T-cell (primary cell): ENCODE measurements around the gene NELFCD. TPM values are rescaled to one million over a fixed set of nuclear protein-coding genes. Genes with fewer than 3 reads are reported as not detected.
A peak's percentile ranks its signal among the peaks of the same experiment; 100 is the strongest.

ENCODE experiments used
- ATAC-seq, 4 experiments: fragments of 200-7000 bp in 3 of 4; fragments of 150-1000 bp in 1 of 4; cut with Tn5 transposase; replicated peaks in 1 of 4; 1 replicate in 3 of 4; 2 replicates in 1 of 4; pipeline ENCODE4 v1.10.0; 2021; ENCODE audit warnings: moderate library complexity in 3 of 4, mild to moderate bottlenecking in 2 of 4, moderate number of reproducible peaks in 1 of 4
- CTCF ChIA-PET, 2 donors: fragments of 300-600 bp; sonication (Branson Sonifier 250); formaldehyde crosslinking; loops; one replicate each; lab custom pipeline; 2022; ENCODE audit warnings: antibody characterized with exemption in 2 of 2; lab: Charles Lee
- POLR2A ChIA-PET, 2 donors: fragments of 300-600 bp; sonication (Branson Sonifier 250); formaldehyde crosslinking; loops; one replicate each; lab custom pipeline; 2022; ENCODE audit warnings: antibody characterized with exemption in 2 of 2; lab: Charles Lee
- DNase-seq, 35 experiments: peaks; one replicate each; pipeline versions ENCODE4 v3.0.0 to v3.0.0-alpha.2; 2013 to 2023
- H3K27ac ChIP-seq: one replicate; pipeline ENCODE4 v1.5.1; 2013; ENCODE audit warnings: low read length
- H3K27me3 ChIP-seq, 2 experiments: replicated peaks in 1 of 2; 1 replicate in 1 of 2; 2 replicates in 1 of 2; pipeline versions ENCODE4 v1.6.1 to v1.7.0; 2013; ENCODE audit warnings: low read length in 1 of 2, mixed read lengths in 1 of 2; ENCODE audit not compliant: control insufficient read depth in 2 of 2, insufficient read depth in 2 of 2; ENCODE audit errors: extremely low read depth in 1 of 2
- H3K36me3 ChIP-seq, 2 donors: 1 replicate in 1 of 2; 2 replicates in 1 of 2; pipeline versions ENCODE4 v1.6.1 to v1.7.0; 2013; ENCODE audit warnings: low read length in 1 of 2; ENCODE audit not compliant: control insufficient read depth in 2 of 2, insufficient read depth in 1 of 2; ENCODE audit errors: extremely low read depth in 1 of 2
- H3K4me1 ChIP-seq, 2 experiments: 1 replicate in 1 of 2; 2 replicates in 1 of 2; pipeline versions ENCODE4 v1.6.1 to v1.7.0; 2013; ENCODE audit warnings: low read length in 2 of 2, mixed read lengths in 1 of 2; ENCODE audit not compliant: insufficient read depth in 2 of 2, control insufficient read depth in 1 of 2; ENCODE audit errors: extremely low read depth in 1 of 2
- H3K4me3 ChIP-seq, 2 donors: 1 replicate in 1 of 2; 2 replicates in 1 of 2; pipeline versions ENCODE4 v1.5.1 to v1.7.0; 2013; ENCODE audit warnings: mild to moderate bottlenecking in 2 of 2, low read length in 1 of 2, moderate library complexity in 1 of 2; ENCODE audit not compliant: control insufficient read depth in 1 of 2; ENCODE audit errors: extremely low read depth in 1 of 2
- H3K9me3 ChIP-seq: 2 replicates; pipeline ENCODE4 v1.7.0; 2013
- H3K27ac Mint-ChIP-seq, 2 donors: one replicate each; pipeline ENCODE4 v1.8.0; 2020 to 2021; ENCODE audit warnings: mild to moderate bottlenecking in 2 of 2, mixed read lengths in 2 of 2
- H3K27me3 Mint-ChIP-seq, 2 donors: one replicate each; pipeline ENCODE4 v1.8.0; 2021 to 2022; ENCODE audit warnings: mixed read lengths in 2 of 2
- H3K36me3 Mint-ChIP-seq: one replicate; pipeline ENCODE4 v1.8.0; 2021; ENCODE audit warnings: mixed read lengths
- H3K4me1 Mint-ChIP-seq, 3 donors: one replicate each; pipeline ENCODE4 v1.8.0; 2020 to 2022; ENCODE audit warnings: mixed read lengths in 3 of 3, mild to moderate bottlenecking in 1 of 3
- H3K4me3 Mint-ChIP-seq, 3 donors: one replicate each; pipeline ENCODE4 v1.8.0; 2020 to 2022; ENCODE audit warnings: mild to moderate bottlenecking in 3 of 3, mixed read lengths in 3 of 3, moderate library complexity in 3 of 3
- H3K9me3 Mint-ChIP-seq, 3 donors: one replicate each; pipeline ENCODE4 v1.8.0; 2020 to 2022; ENCODE audit warnings: mixed read lengths in 3 of 3
- WGBS: methylation state at CpG from one replicate; pipeline ENCODE4 v1.1.5; 2013; ENCODE audit warnings: missing lambda C conversion rate; ENCODE audit not compliant: insufficient coverage; 5-methylcytosine and 5-hydroxymethylcytosine counted together
- total RNA-seq, 35 experiments: library from RNA in 6 of 35; stranded (reverse) in 6 of 35; fragments of 120-200 nt in 1 of 35; gene quantifications; one replicate each; pipeline versions ENCODE4 v1.2.1 to v1.2.4 and lab custom pipeline; 2013 to 2026

The NELFCD gene
- total RNA-seq, 5 donors from 2014 or later (not counting 1 experiment from before 2014, with no cell fraction given): 72.6 to 95.4 (median 90.4) TPM

DNA sequence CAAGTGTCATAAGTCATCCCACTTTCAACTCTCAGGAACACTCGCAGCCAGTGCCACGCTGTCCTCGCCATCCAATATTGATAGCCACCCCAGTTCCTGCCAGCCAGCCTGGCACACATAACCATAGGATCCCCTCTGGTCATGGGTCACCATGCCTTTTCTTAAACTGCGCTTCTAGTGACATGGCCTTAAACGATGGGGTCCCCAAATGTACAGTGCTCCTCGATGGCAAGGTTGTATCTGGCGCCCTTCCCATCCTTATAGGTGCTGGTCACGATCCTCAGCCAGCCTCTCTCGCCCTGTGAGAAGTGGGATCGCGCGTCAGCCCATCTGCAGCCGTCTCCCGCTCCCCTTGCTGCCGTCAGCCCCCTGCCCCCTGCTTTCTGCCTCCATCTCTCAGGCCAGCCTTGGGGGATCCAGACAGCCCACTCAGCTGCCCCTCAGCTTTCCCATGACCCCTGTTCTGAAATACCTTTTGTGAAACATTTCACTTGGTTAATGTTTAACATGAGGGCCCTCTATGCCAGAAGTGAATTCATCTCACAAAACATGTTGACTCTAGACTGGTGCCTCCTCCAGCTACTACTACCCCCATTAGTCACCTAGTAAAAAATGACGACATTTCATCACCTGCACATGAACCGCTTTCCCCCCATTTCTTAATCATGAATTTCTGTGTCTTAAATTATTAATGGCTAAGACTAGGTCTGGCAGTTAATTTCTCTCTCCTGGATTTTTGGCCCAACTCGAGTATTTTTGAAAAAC, 14.6 kb downstream of the NELFCD start:
- H3K4me1 Mint-ChIP-seq: peaks cover 0 to 3% (median 3%) of the 10 kb centered on the region in 3 donors
- Histone ChIP-seq H3K27ac (no peak overlapping the region), H3K27me3 (no peaks in the 10 kb centered on the region), H3K4me3 (no peak overlapping the region), H3K9me3 (no peaks in the 10 kb centered on the region), H3K36me3 (peaks cover 18 to 72% of the 10 kb centered on the region in 2 donors), H3K4me1 (no peaks in the 10 kb centered on the region)
- ATAC-seq (peak in 1 of 4 experiments; percentile 23), DNase-seq (no peak)
- no peaks in the 10 kb centered on the region for H3K27me3 Mint-ChIP-seq
- no peaks in the 10 kb centered on the region for H3K9me3 Mint-ChIP-seq
- CTCF ChIA-PET: no interaction called here
- H3K36me3 Mint-ChIP-seq: peaks cover 50% of the 10 kb centered on the region
- no peak overlapping the region for H3K4me3 Mint-ChIP-seq
- POLR2A ChIA-PET: interaction anchor here in 1 of 2 donors (0.6 kb wide), 1 partner anchor 32 kb away, joined by 5 read pairs; no protein-coding TSS in a partner anchor
- H3K27ac Mint-ChIP-seq: peak overlapping the region; percentile 12 to 16
- 94% methylated on average over 15 of the region's 18 CpGs for WGBS

GRCh38 chr20:58996226-58996611, 15.2 kb downstream of the NELFCD start:
- ATAC-seq (no peak), DNase-seq (no peak)
- WGBS: 92% methylated on average over 11 of the region's 12 CpGs
- Mint-ChIP-seq H3K4me3 (no peak overlapping the region), H3K4me1 (peaks cover 0 to 3% (median 3%) of the 10 kb centered on the region in 3 donors), H3K27me3 (no peaks in the 10 kb centered on the region), H3K27ac (no peak overlapping the region), H3K9me3 (no peaks in the 10 kb centered on the region), H3K36me3 (peaks cover 44% of the 10 kb centered on the region)
- Histone ChIP-seq H3K9me3 (no peaks in the 10 kb centered on the region), H3K27ac (no peak overlapping the region), H3K4me1 (no peaks in the 10 kb centered on the region), H3K36me3 (peaks cover 14 to 66% of the 10 kb centered on the region in 2 donors), H3K4me3 (no peak overlapping the region), H3K27me3 (no peaks in the 10 kb centered on the region)
- POLR2A ChIA-PET: interaction anchor here (0.5 kb wide), 2 partner anchors 179 to 607 kb away, joined by 3 to 4 read pairs; partner anchors contain the start of gene VAPB (in 1 of the 2)
- CTCF ChIA-PET: no interaction called here

DNA sequence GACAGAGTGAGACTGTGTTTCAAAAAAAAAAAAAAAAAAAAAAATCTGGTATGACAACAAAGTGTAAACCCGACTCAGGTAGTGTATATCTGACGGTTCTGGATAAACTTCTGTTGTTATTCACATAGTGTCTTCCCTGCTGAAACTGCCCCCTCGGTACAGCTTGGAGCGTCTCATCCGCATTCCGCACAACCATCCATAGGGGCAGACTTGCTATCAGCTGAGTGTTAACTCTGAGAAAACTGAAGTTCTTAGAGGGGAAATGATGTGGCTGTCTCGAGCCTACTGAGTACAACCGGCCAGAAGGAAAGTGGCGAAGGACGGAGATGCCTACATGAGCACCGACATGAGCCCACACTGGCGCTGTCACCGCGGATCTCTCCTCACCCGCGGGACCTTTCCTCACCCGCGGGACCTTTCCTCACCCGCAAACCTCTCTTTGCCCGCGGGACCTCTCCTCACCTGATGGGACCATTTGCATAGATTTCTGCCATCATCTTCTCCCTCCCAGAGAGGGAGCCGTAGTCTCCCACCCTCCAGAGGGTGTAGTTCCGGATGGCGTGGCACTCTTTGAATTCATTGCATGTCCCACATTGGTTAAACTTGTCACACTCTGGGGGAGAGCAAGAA, 16.2 kb downstream of the NELFCD start:
- Histone ChIP-seq H3K9me3 (no peaks in the 10 kb centered on the region), H3K36me3 (peaks cover 14 to 56% of the 10 kb centered on the region in 2 donors), H3K4me3 (no peak overlapping the region), H3K27me3 (no peaks in the 10 kb centered on the region), H3K4me1 (no peaks in the 10 kb centered on the region), H3K27ac (no peak overlapping the region)
- H3K27me3 Mint-ChIP-seq: no peaks in the 10 kb centered on the region
- no peaks in the 10 kb centered on the region for H3K9me3 Mint-ChIP-seq
- H3K4me3 Mint-ChIP-seq: no peak overlapping the region
- CTCF ChIA-PET: no interaction called here
- H3K27ac Mint-ChIP-seq: no peak overlapping the region
- DNase-seq: no peak
- 96% methylated on average over 19 of the region's 24 CpGs for WGBS
- H3K36me3 Mint-ChIP-seq: peaks cover 41% of the 10 kb centered on the region
- H3K4me1 Mint-ChIP-seq: peaks cover 1 to 4% (median 3%) of the 10 kb centered on the region in 3 donors
- no peak for ATAC-seq
- POLR2A ChIA-PET: interaction anchor here in 1 of 2 donors (0.6 kb wide), 1 partner anchor 225 kb away, joined by 3 read pairs; no protein-coding TSS in a partner anchor

DNA sequence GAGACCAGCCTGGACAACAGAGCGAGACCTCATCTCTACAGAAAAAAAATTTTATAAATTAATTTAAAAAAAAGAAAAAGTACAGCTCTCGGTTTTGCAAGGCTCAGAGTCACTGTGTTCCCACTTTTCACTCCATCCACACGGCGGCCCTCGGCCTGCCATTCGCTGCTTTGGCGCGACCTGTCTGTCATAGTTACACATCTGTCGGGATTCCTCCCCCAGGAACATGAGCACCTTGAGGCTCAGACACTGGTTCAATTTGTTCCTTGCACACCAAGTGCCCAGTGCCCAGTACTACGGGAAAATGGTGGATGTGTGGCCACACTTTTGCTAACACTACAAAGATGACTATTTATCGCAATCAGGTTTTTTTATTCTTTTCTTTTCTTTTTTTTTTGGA, 17.6 kb downstream of the NELFCD start:
- peaks cover 15 to 17% (median 16%) of the 10 kb centered on the region in 3 donors for H3K4me1 Mint-ChIP-seq
- no peaks in the 10 kb centered on the region for H3K9me3 Mint-ChIP-seq
- no peak overlapping the region for H3K4me3 ChIP-seq
- no peak for ATAC-seq
- peak overlapping the region in 1 of 2 donors; percentile 5 for H3K27ac Mint-ChIP-seq
- WGBS: 84% methylated on average over 8 of the region's 11 CpGs
- H3K36me3 ChIP-seq: peaks cover 14 to 42% of the 10 kb centered on the region in 2 donors
- peaks cover 32% of the 10 kb centered on the region for H3K36me3 Mint-ChIP-seq
- no peaks in the 10 kb centered on the region for H3K27me3 Mint-ChIP-seq
- H3K27me3 ChIP-seq: no peaks in the 10 kb centered on the region
- POLR2A ChIA-PET: no interaction called here
- no peak overlapping the region for H3K4me3 Mint-ChIP-seq
- CTCF ChIA-PET: no interaction called here
- peaks cover 0 to 5% of the 10 kb centered on the region in 2 experiments for H3K4me1 ChIP-seq
- no peak for DNase-seq
- no peaks in the 10 kb centered on the region for H3K9me3 ChIP-seq
- no peak overlapping the region for H3K27ac ChIP-seq

DNA sequence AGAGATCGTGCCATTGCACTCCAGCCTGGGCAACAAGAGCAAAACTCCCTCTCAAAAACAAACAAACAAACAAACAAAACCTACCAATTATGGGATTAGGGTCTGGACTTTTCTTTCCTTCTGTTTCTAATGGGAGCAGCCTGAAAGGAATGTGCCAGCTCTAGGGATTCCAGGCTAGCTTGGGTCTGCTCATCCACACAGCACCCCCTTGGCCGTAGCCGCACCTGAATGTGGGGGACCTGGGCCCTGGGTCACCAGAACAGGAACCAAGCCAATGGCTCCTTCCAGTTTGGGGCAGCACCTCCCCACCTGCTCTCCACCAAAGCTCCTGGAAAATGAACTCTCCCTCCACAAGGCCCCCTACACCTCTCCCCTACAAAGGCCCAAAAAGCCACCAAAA, 19.3 kb downstream of the NELFCD start:
- POLR2A ChIA-PET: no interaction called here
- no peaks in the 10 kb centered on the region for H3K9me3 ChIP-seq
- Mint-ChIP-seq H3K4me3 (no peak overlapping the region), H3K9me3 (no peaks in the 10 kb centered on the region), H3K4me1 (peaks cover 30 to 32% (median 31%) of the 10 kb centered on the region in 3 donors), H3K27ac (no peak overlapping the region), H3K27me3 (no peaks in the 10 kb centered on the region), H3K36me3 (peaks cover 28% of the 10 kb centered on the region)
- H3K4me3 ChIP-seq: no peak overlapping the region
- no peaks in the 10 kb centered on the region for H3K27me3 ChIP-seq
- no peak for DNase-seq
- H3K27ac ChIP-seq: no peak overlapping the region
- peaks cover 11 to 27% of the 10 kb centered on the region in 2 donors for H3K36me3 ChIP-seq
- ATAC-seq: no peak
- H3K4me1 ChIP-seq: peaks cover 3 to 19% of the 10 kb centered on the region in 2 experiments
- 67% methylated on average over 3 of the region's 3 CpGs for WGBS
- CTCF ChIA-PET: no interaction called here

- no peak for ATAC-seq
- Mint-ChIP-seq H3K4me3 (no peak overlapping the region), H3K27me3 (no peaks in the 10 kb centered on the region), H3K4me1 (peaks cover 38 to 39% (median 38%) of the 10 kb centered on the region in 3 donors), H3K27ac (no peak overlapping the region), H3K9me3 (no peaks in the 10 kb centered on the region), H3K36me3 (peaks cover 20% of the 10 kb centered on the region)
- H3K36me3 ChIP-seq: peaks cover 8 to 20% of the 10 kb centered on the region in 2 donors
- no peaks in the 10 kb centered on the region for H3K27me3 ChIP-seq
- H3K9me3 ChIP-seq: no peaks in the 10 kb centered on the region
- no peak for DNase-seq
- no peak overlapping the region for H3K4me3 ChIP-seq
- ChIA-PET CTCF (no interaction called here), POLR2A (no interaction called here)
- H3K27ac ChIP-seq: no peak overlapping the region
- 92% methylated on average over 13 of the region's 13 CpGs for whole genome bisulfite sequencing
- H3K4me1 ChIP-seq: peaks cover 6 to 26% of the 10 kb centered on the region in 2 experiments
Observed at GRCh38 chr20:59001068-59001448, 20.0 kb downstream of the NELFCD start.
